Ammon's horn (tissue), 1 donor: ENCODE results near the gene GTSE1.

Experiments used
- DNase-seq: peaks from one replicate; pipeline ENCODE4 v3.0.0-alpha.2; 2016; ENCODE audit warnings: low spot score

Gene GTSE1

DNA sequence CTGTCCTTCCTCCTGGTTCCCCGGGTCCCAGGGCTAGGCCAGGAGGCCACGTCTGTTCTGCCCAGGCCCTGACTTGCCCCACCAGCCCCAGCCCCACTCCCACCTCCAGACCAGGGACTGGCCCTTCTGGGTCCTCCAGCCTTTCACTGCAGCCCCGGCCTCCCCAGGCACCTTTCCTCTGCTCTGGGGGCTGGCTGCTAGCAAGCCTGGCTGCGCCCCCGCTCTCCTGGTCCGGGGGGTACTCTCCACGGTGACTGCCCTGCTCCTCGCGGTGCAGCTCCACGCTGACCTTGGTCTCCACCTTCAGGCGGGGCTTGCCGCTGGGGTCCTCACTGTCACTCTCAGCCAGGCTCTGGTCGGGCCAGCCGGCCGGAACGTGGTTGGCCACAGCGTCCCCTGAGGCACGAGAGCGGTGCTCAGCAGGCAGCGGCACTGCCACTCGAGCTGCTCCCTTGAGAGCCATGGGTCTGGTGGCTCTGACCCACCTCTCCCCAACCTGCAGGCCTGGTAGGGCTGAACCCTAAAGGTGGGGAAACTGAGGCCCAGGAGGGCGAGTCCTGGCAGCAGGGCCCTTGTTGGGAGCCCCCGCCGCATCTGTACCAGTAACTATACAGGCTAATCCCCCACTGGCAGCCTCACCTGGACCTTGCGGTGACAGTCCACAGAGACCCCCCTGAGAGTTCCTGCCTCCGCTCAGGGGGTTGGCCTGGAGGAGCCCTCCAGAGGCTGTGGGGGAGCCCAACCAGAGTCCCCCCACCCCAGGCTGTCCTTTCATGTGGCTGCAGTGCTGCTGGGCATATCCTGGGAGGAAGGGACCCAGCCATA lies 67.9 kb downstream of the GTSE1 start:
- DNase-seq: no peak

DNA sequence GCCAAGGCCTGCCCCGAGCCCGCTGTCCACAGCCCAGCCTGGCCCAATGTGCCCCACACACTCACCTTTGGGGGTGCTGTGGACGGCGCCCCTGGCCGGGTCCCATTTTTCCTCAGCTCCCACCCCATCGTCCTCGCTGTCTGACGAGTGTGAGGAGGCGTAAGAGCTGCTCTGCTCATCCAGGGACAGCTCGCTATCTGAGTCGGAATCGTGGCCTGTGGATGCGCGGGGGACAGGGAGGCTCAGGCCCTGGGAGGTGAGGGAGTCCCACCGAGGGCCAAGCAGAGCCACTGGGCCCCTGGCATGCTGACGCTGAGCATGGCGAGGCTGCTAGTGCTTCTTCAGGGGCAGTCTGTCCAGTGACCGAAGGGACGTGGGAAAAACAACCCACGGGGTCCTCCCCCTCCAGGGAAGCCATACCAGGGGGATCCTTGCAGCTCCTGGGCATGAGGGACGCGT lies 68.5 kb downstream of the GTSE1 start:
- no peak for DNase-seq

- DNase-seq: no peak
These were observed 69.7 kb downstream of the GTSE1 start for GRCh38 chr22:46366327-46366731.

GRCh38 chr22:46366801-46367706 lies 70.4 kb downstream of the GTSE1 start:
- no peak for DNase-seq

GRCh38 chr22:46367707-46368191 lies 71.1 kb downstream of the GTSE1 start:
- peak; percentile 40 for DNase-seq

GRCh38 chr22:46368422-46368821 lies 71.8 kb downstream of the GTSE1 start:
- no peak for DNase-seq

- DNase-seq: no peak
These were observed 72.4 kb downstream of the GTSE1 start for GRCh38 chr22:46368871-46369715.

DNA sequence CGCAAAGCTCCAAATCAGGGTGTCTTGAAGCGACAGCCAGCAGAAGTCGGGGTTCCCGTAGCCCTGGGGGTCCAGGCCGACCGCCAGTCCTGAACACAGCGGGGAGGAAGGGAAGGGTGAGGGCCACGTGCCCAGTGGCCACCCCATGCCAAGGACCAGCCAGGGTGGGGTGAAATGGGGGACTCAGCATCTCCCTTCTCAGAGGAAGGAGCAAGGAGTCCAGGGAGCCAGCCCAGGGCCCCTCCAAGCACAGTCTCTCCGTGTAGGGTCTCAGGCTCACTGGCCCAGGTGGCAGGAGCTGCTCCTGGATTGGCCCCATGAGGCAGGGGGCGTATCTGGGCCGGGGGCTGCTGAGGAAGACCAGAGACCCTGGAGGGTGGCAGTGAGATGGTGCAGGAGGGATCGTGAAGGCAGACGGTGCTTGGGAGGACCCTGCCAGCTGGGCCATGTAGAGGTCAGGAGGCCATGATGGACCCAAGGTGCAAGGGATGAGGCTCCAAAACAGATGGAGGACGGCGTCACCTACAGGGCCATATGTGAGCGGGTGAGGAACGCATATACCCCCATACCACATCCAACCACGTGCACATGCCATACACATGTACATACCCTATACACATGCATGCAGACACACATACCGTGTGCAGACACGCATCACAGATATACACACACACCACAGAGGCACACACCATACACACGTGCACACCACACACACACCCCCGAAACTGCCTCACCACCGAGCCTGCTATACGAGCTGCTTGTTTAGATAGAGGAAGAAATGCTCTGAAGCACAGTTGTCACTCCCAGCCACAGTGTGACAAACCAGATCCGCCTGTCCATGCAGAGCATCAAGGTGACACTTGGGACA lies 73.3 kb downstream of the GTSE1 start:
- DNase-seq: no peak

GRCh38 chr22:46370584-46371291 lies 74.1 kb downstream of the GTSE1 start:
- DNase-seq: no peak

DNA sequence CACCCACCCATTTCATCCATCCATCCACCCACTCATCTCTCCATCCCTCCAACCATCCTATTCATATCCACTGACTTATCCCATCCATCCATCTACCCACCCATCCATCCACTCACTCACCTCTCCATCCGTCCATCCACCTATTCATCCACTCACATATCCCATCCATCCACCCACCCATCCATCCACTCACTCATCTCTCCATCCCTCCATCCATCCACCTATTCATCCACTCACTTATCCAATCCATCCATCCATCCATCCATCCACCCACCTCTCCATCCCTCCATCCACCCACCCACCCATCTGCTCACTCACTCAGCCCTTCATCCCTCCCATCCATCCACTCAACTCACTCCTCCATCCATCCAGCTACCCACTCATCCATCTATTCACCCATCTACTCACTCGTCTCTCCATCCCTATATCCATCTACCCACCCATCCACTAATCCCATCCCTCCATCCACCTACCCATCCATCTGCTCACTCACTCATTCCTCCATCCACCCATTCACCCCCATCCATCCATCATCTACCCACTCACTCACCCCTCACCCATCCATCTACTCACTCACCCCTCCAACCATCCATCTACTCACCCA lies 75.1 kb downstream of the GTSE1 start:
- DNase-seq: no peak

GRCh38 chr22:46372686-46373085 lies 76.0 kb downstream of the GTSE1 start:
- no peak for DNase-seq

- no peak for DNase-seq
These were observed 76.5 kb downstream of the GTSE1 start for GRCh38 chr22:46373159-46373558.

- no peak for DNase-seq
These were observed 77.4 kb downstream of the GTSE1 start for GRCh38 chr22:46373921-46374662.

GRCh38 chr22:46374663-46375474 lies 78.2 kb downstream of the GTSE1 start:
- no peak for DNase-seq

GRCh38 chr22:46376111-46376510 lies 79.4 kb downstream of the GTSE1 start:
- no peak for DNase-seq

DNA sequence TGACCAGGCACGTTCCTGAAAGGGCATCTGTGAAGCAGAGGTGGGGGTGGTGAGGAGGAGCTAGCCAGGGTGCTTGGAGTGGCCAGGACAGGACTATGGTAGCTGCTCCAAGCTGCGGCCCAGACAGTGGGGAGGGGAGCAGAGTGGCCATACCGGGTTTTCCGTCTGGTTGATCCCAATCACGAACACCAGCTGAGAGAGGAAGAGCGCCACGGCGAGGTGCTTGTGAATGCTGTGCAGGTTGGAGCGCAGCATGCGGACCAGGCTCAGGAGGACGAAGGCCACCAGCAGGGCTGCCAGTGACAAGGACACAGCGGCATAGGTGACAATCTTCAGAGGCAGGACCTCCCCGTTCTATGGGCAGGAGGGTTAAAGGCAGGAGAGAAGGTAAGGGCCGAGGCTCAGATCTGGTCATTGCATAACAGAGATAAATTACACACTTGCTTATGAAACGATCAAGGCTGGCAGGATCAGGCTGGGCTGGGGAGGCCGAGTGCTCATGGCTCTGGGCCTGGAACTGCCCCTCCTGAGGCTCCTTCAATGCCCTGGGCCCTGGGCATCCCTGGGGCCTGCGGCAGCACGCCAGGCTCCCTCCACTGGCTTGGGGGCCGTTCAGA lies 80.3 kb downstream of the GTSE1 start:
- no peak for DNase-seq

GRCh38 chr22:46377525-46378425 lies 81.1 kb downstream of the GTSE1 start:
- DNase-seq: no peak
